Fibroblast of peridontal ligament (primary cell): Measurements from ENCODE around the gene AKAP13.
A peak's percentile ranks its signal among the peaks of the same experiment; 100 is the strongest.

Experiments used
- DNase-seq: peaks from one replicate; pipeline ENCODE4 v3.0.0-alpha.2; 2010; ENCODE audit errors: extremely low read depth

AKAP13 gene

DNA sequence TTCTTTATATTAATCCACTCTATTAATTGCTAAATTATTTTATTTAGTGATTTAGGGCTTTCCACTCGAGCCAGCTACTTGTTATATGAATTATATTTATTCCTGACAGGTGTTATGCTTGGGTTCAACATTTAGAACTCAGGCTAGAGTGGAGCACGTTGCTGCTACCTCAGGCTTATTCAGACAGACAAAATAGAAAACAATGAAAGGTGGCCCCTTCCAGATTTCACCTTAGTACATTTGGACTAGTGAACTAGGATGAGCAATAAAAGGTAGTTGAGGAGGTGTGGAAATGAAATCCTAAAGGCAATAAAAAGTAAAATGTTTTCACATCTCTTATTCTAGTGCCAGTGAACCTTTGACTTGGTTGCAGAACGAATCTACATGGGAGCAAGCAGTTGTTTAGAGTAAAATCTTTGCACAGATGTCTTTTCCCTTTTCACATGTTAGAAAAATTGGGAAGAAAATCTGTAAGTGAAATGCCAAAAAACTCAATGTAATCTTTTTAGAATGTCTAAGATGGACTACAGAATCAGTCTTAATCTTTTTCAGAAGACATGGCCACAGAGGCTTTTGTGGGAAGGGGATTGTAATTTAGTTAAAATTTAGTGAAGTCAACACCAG is 63.8 kb downstream of the AKAP13 start:
- no peak for DNase-seq

GRCh38 chr15:85445361-85445760 is 65.0 kb downstream of the AKAP13 start:
- no peak for DNase-seq

DNA sequence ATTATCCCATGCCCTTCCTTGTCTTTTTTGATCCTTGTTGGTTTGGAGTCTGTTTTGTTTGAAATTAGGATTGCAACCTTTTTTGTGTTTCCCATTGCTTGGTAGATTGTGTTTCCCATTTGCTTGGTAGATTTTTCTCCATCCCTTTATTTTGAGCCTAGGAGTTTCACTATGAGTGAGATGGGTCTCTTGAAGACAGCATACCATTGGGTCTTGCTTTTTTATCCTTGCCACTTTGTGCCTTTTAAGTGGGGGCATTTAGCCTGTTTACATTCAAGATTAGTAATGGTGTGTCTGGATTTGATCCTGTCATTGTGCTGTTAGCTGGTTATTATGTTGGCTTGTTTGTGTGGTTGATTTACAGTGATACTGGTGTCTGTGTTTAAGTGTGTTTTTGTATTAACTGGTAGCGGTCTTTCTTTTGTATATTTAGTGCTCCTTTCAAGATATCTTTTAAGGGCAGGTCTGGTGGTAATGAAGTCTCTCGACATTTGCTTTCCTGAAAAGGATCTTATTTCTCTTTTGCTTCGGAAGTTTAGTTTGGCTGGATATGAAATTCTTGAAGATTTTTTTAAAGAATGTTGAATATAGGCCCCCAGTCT is 70.8 kb downstream of the AKAP13 start:
- no peak for DNase-seq

GRCh38 chr15:85452436-85452835 is 72.0 kb downstream of the AKAP13 start:
- DNase-seq, result no peak

GRCh38 chr15:85453144-85453872 is 72.9 kb downstream of the AKAP13 start:
- DNase-seq, result no peak

DNA sequence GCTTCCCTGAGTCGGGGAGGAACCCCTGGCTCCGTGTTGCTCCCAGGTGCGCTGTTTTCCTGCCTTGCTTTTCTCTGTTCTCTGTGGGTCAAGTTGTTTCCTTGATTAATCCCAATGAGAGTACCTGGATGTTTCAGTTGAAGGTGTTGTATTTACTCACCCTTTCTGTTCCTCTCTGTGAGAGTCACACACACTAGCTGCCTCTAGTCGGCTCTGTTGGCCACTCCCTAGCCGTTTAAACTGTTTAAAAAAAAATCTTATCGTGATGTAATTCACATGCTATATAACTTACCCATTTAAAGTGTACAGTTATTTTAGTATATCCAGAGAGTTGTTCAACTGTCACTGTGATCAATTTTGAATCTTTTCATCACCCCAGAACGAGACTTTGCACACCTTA is 74.0 kb downstream of the AKAP13 start:
- no peak for DNase-seq

- no peak for DNase-seq
Observed at GRCh38 chr15:85455891-85456290, 75.5 kb downstream of the AKAP13 start.

DNA sequence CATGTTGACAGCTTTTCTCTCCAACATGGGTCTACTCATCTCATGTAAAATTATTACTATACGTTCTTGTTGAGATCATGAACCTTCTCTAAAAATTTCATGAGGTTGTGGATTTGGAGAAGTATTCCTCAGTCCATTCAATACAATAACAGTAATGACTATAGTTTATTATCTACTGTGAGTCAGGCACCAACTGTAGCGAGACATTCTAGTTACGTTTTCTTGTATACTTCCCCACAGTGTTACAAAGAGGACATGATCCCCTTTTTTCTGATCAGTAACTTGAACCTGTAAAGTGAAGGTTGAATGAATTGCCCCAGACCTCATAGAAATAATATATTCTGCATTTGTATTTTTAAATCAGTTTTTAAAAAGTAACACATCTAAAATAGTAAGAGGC is 76.4 kb downstream of the AKAP13 start:
- no peak for DNase-seq

DNA sequence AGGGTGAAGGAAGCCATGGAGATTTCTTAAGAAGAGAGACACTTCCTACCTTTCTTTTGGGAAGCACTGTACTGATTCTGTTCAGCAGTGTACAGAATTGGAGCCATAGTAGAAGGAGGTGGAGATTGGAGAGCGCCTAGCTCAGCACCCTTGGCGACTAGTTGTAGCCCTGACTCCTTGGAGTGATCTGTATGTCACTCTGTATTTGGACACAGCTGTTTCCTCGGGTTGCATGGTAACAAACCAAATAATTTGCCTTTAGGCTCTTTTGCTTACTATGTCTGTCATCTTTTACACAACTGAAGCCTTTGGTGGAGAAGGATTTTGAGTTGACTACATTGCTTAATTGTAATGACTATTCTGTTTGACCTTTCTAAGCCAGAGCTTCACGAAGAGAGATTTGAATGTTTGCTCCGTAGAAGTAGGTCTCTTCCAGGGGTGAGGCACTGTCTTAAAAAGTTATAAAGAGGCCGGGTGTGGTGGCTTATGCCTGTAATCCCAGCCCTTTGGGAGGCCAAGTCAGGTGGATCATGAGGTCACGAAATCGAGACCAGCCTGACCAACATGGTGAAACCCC is 77.1 kb downstream of the AKAP13 start:
- no peak for DNase-seq

- no peak for DNase-seq
Observed at GRCh38 chr15:85458764-85459163, 78.4 kb downstream of the AKAP13 start.

- no peak for DNase-seq
Observed at GRCh38 chr15:85462029-85462428, 81.6 kb downstream of the AKAP13 start.

DNA sequence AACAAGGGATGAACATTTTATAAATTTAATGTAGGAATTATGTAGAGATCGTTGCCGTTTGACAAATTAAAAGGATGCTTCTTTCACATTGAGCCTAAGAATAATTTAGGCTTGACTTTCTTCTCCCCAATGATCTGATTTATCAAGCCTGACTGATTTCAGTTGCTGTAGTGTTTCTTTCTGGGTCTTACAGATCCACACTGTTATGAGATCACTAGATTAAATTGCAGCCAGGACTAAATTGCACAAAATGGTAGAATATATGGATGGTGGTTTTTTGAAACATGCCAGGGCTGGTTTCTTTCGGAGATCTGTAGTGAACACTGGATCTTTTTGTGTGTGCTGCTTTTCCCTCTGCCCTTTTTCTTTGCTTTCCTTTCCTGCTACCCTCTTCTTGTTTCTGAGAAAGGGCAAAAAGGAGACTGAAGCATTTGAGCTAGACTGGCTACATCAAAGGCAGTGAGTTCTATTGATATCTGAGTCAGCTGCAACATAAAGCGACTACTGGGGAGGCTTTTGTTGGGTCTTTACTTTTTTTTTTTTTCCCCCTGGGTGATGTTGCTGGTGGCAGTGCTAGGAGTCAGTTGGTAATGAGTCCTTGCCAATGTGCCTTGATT is 83.0 kb downstream of the AKAP13 start:
- DNase-seq, result no peak

GRCh38 chr15:85463976-85464375 is 83.6 kb downstream of the AKAP13 start:
- DNase-seq, result no peak

DNA sequence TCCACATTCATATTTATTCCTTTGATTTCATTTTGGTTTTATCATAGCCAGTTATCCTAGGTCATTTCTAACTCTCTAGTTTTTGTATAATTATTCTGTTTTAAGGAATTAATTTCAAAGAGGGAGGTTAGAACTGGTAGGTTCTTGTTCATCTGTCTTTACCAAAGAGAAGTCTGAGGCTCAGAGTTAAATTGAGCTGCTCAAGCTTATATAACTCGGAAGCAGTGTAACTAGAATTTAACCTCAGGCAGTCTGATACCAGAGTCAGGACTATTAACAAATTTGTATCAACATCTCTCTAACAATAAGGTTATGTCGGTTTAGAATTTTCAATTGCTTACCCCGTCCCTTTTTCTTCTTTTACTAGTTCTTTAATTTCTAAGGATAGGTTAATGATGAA is 84.1 kb downstream of the AKAP13 start:
- DNase-seq, result no peak

GRCh38 chr15:85470563-85471271 is 90.3 kb downstream of the AKAP13 start:
- DNase-seq, result no peak

DNA sequence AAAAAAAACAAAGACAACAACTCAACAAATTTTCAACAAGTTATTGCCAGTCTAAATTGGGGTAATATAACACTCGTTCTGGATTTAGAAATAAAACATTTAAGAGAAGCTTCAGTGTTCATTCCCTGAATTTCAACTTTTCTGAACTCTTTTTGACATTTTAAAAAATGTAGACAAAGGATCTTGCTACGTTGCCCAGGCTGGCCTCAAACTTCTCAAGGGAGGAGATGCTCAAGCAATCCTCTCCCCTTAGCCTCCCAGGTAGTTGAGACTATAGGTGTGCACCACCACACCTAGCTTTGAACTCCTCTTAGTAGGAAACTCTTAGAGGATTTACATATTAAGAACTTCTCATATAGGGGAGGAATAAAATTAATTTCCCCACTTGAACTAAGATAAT is 91.9 kb downstream of the AKAP13 start:
- DNase-seq, result no peak

- DNase-seq, result peak; percentile 66
Observed at GRCh38 chr15:85473455-85473854, 93.1 kb downstream of the AKAP13 start.

DNA sequence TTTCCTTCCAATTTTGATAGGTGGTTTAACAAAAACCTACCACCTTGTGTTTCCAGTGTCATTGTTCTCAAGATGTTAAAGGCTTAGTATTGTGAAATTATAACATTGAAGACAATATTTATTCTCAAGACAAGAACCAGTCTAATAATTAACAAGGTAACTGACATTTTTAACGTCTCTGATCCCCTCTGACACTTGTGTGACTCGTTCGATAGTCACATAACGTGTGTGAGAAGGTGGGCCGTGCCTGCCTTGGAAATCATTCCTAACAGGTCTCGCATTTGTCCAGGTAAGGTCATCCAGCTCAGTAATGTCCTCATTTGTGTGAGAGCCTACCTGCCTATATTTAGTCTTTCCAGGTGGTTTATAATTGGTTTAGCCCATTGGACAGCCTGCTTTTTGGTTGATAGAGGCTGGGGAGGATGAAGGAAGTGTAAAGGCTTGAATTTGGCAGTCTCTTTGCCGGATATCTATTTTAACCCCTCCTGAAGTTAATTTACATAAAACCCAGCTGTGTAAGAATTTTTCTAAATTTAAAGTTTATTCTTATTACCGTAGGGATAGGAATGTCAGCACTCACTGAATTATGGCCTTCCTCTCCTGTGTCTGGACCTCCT is 94.4 kb downstream of the AKAP13 start:
- DNase-seq, result no peak

- peak; percentile 30 for DNase-seq
Observed at GRCh38 chr15:85475317-85475701, 94.9 kb downstream of the AKAP13 start.

DNA sequence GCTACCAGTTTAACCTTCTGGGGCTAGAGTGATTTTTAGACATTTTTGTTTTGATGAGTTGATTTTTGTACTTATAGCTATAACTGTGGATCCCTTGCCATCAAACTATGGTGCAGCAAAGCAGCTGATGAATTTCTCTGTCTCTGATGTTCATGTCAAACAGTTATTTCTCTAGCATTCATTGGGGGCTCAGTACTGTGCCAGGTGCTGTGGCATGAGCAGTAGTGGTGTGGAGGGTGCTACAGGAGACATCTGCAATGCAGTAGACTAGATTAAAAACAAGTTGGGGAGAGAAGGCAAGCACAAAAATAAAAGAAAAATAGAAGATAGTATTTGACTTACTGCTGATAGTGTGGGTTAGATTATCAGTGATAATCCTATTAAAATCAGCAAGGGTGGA is 95.3 kb downstream of the AKAP13 start:
- DNase-seq, result no peak

DNA sequence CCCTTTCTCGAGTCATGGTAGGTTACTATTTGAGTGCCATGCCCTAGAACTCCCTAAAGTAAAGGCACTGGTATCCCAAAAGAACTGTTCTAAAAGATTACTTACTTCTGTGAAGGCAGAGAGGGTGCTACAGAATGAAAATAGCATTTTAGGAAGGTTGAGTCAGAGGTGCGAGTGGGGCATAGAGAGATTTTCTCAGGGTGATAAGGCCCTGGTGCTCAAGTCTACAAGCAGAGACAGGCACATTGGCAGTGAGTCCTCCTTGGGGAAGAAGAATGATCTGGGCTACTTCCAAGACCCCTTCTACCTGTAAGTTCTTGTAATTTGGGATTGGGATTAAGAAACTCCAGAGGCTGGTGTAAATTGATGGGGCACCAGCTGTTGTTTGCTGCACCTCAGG is 96.7 kb downstream of the AKAP13 start:
- DNase-seq, result no peak
